Measurements from ENCODE around the gene RIIAD1.

The RIIAD1 gene

DNA sequence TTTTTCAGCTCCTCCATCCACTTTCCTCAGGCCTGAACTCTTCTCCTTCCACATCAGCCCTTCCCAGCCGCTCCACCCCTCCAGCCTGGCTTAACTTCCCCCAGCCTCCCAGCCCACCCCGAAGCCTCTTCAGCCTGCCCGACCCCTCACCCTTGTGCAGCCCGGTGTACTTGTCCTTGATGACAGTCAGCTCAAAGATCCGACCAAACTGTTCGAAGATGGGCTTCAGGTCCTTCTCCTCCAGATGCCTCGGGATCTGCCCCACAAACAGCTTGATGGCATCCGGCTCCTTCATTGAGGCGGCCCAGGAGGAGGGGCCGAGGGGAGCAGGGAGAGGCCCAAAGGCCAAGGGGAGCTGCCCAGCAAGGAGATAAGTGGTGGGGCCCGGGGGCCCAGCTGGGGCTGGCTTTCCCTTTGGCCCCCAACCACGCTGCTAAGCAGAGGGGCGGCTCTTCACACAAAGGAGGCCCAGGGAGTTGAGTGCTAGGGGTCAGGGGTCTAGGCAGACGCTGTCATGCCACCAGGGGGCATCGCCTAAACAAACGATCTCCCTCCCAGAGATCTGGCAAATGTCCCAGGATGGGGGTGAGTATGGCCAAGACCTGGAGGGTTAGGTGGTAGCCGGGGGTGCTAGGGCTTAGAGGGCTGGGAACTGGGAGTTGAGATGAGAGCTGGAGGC, 5.5 kb upstream of the RIIAD1 start:
- Mint-ChIP-seq H3K4me3 (peak overlapping the region in 1 of 2 donors; percentile 26), H3K36me3 (ENCODE audit: insufficient read depth) (no peaks in the 10 kb centered on the region), H3K4me1 (ENCODE audit: low read depth in 2 of 2) (peaks cover 16 to 17% of the 10 kb centered on the region in 2 donors), H3K27me3 (peaks cover 65 to 80% of the 10 kb centered on the region in 2 donors), H3K27ac (no peak overlapping the region), H3K9me3 (no peaks in the 10 kb centered on the region)
- DNase-seq, result peak in 1 of 3 experiments; percentile 6
- ATAC-seq (replicated peaks), result no peak

DNA sequence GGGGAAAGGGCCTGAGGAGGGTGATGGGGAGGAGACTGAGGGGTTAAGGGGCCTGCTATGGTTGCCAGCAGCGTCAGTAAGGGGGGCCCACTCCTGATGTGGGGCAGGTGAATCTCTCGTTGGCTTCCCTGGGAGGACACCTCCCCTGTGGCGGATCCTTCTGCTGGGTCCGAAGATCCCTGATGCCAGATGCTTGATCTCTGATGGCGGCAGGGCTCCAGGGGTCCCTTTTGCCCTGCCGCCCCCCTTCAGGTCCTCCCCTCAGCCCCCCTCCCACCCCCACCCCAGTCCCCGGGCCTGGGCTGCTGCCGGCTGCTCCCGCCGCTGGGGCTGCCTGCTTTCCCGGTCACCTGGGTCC, 4.9 kb upstream of the RIIAD1 start:
- Mint-ChIP-seq H3K9me3 (no peaks in the 10 kb centered on the region), H3K4me3 (peak overlapping the region in 1 of 2 donors; percentile 26), H3K36me3 (ENCODE audit: insufficient read depth) (no peaks in the 10 kb centered on the region), H3K27me3 (peaks cover 65 to 79% of the 10 kb centered on the region in 2 donors), H3K27ac (no peak overlapping the region), H3K4me1 (ENCODE audit: low read depth in 2 of 2) (peaks cover 19 to 20% of the 10 kb centered on the region in 2 donors)
- DNase-seq, result no peak
- ATAC-seq (replicated peaks), result no peak

GRCh38 chr1:151716771-151717631, 4.3 kb upstream of the RIIAD1 start, which contains the start of gene CELF3:
CELF3 (minus strand) TSS chr1:151716803; CDS start chr1:151716020, 783 bp downstream.
- DNase-seq, result peak in 2 of 3 experiments; percentile 6 to 36
- peaks cover 65 to 73% of the 10 kb centered on the region in 2 donors for H3K27me3 Mint-ChIP-seq
- ATAC-seq (replicated peaks), result peak; percentile 36
- peaks cover 22 to 25% of the 10 kb centered on the region in 2 donors for H3K4me1 Mint-ChIP-seq (ENCODE audit: low read depth in 2 of 2)
- peak within 1 kb of the TSS; percentile 21 to 63 for H3K4me3 Mint-ChIP-seq
- no peaks in the 10 kb centered on the region for H3K9me3 Mint-ChIP-seq
- no peaks in the 10 kb centered on the region for H3K36me3 Mint-ChIP-seq (ENCODE audit: insufficient read depth)
- H3K27ac Mint-ChIP-seq, result no peak within 1 kb of the TSS

DNA sequence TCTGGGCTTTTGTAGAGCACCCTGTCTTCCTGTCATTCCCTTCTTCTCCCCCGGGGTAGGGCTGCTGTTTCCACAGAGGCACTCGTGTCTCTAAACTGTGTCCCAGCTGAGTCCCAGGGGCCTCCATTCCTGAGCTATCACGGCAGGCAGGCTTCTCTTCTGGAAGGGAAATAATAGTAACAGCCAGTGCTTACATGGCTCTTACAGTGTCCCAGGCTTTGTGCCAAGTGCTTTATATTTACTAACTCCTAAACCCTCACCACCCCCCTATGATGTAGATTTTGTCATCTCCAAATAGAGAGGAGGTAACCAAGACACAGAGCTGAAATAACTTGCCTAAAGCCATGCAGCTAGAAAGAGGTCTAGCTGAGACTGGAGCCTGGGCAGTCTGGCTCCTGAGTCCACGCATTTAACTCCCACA, 3.3 kb upstream of the RIIAD1 start:
- Mint-ChIP-seq H3K4me1 (ENCODE audit: low read depth in 2 of 2) (peaks cover 22 to 25% of the 10 kb centered on the region in 2 donors), H3K4me3 (peak overlapping the region in 1 of 2 donors; percentile 2), H3K36me3 (ENCODE audit: insufficient read depth) (no peaks in the 10 kb centered on the region), H3K27me3 (peaks cover 65 to 67% of the 10 kb centered on the region in 2 donors), H3K27ac (no peak overlapping the region), H3K9me3 (no peaks in the 10 kb centered on the region)
- DNase-seq (no peak), ATAC-seq (replicated peaks) (no peak)

DNA sequence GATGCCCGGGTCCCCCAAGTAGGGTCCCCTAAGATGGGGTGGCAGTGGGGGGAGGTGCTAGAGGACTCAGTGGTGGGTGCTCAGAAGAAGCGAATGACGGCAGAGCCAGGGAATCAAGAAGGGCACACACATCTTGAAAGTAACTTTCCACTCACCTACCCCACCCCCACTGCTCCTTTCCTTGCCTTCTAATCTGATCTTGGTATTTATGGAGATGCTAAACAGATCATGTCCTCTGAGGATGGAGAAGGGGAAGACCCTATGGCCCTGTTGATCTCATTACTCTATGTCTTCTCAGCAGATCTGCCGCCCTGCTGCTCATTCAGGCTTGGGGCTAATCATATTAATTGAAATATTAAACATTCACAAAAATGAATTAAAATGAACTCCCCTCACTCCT, 2.7 kb upstream of the RIIAD1 start:
- no peaks in the 10 kb centered on the region for H3K36me3 Mint-ChIP-seq (ENCODE audit: insufficient read depth)
- H3K27me3 Mint-ChIP-seq, result peaks cover 61 to 67% of the 10 kb centered on the region in 2 donors
- no peak for DNase-seq
- no peaks in the 10 kb centered on the region for H3K9me3 Mint-ChIP-seq
- H3K27ac Mint-ChIP-seq, result no peak overlapping the region
- peaks cover 22 to 25% of the 10 kb centered on the region in 2 donors for H3K4me1 Mint-ChIP-seq (ENCODE audit: low read depth in 2 of 2)
- no peak for ATAC-seq (replicated peaks)
- H3K4me3 Mint-ChIP-seq, result no peak overlapping the region

DNA sequence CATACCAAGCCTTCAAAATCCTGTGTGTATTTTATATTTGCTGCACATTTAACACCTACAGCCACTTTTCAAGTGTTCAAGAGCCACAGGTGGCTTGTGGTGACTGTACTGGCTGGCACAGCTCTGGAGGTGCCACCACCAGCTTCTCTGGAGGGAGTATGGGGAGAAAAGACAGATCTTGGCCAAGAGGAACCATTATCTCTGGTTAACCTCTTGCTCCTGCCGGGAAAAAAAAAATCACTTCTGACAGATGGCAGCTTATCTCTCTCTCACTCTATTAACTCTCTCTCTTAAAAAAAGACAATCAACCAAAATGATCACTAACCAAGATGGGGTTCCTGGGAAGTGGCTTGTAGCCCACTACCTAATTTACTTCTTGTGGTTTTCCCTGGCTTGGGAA, 1.2 kb upstream of the RIIAD1 start:
- Mint-ChIP-seq H3K27ac (peak overlapping the region in 1 of 2 donors; percentile 82), H3K36me3 (ENCODE audit: insufficient read depth) (no peaks in the 10 kb centered on the region), H3K4me3 (peak overlapping the region; percentile 79 to 82), H3K9me3 (no peaks in the 10 kb centered on the region), H3K27me3 (peaks cover 56 to 65% of the 10 kb centered on the region in 2 donors), H3K4me1 (ENCODE audit: low read depth in 2 of 2) (peaks cover 22 to 25% of the 10 kb centered on the region in 2 donors)
- DNase-seq, result no peak
- no peak for ATAC-seq (replicated peaks)

GRCh38 chr1:151720554-151720953, 768 bp upstream of the RIIAD1 start:
- H3K4me1 Mint-ChIP-seq (ENCODE audit: low read depth in 2 of 2), result peaks cover 22 to 25% of the 10 kb centered on the region in 2 donors
- H3K27ac Mint-ChIP-seq, result peak overlapping the region in 1 of 2 donors; percentile 82
- peak overlapping the region; percentile 79 to 82 for H3K4me3 Mint-ChIP-seq
- DNase-seq (no peak), ATAC-seq (replicated peaks) (peak; percentile 31)
- H3K36me3 Mint-ChIP-seq (ENCODE audit: insufficient read depth), result no peaks in the 10 kb centered on the region
- no peaks in the 10 kb centered on the region for H3K9me3 Mint-ChIP-seq
- peaks cover 56 to 65% of the 10 kb centered on the region in 2 donors for H3K27me3 Mint-ChIP-seq

DNA sequence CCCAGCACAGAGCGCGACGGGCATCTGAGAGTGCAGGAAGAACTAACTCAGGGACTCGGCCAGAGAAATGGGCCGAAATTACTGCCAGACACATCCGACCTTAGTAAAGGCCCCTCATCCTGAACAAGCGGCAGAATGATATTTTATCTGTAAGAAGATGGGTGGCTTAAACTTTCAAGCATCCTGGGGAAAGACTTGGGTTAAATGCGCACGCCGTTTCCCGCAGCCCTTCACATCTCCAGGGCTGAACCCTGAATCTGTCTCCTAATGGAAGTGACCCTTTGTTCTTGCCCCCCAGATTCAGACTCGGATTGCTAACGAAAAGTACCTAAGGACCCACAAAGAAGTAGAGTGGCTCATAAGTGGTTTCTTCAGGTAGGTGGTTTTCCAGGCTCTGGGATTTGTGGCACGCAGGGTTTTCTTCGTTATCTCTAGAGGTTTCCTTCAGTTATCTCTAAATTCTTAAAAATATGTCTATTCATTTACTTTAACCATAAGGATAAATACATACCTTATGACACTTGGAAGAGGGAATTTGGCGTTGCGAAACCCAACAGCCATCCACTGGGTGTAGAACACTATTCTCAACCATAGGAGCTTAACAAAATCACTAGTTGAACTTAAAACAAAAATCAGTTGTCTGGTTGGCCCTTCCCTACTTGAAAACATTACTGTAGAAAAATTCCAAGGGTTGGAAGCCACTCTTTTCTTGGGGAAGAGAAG, 627 bp downstream of the RIIAD1 start:
- Mint-ChIP-seq H3K9me3 (no peaks in the 10 kb centered on the region), H3K27me3 (peaks cover 56 to 66% of the 10 kb centered on the region in 2 donors), H3K4me1 (ENCODE audit: low read depth in 2 of 2) (peaks cover 19 to 23% of the 10 kb centered on the region in 2 donors), H3K4me3 (peak overlapping the region; percentile 79 to 82), H3K27ac (peak overlapping the region in 1 of 2 donors; percentile 45), H3K36me3 (ENCODE audit: insufficient read depth) (no peaks in the 10 kb centered on the region)
- no peak for DNase-seq
- no peak for ATAC-seq (replicated peaks)

DNA sequence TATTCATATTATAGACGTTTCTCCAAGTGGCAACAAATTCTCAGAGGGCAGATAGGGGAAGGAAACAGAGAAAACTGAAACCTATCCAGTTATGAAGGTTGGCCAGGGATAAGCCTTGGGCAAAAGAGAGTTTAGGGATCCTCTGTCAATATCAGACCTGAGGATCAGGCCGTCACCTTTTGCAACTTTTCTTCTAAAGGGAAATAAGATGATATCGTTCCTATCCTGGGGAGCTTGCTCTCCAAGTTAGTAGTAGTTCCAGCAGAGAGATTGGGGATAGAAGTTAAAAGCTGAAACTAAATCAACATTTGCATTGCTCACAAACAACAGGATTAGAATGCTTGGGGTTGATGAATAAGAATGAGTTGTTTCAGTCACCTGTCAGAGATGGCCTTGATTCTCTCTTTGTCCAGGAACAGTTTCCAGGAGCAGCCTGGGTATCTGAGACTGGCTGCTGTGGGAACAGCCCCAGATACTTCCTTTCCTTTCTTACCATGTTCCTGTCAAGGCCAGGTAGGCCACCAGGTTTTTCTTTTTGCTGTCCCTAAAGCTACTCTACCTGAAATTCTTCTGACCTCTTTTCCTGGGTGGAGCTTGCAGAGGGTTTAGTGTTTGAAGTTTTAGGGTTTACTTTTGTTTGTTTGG, 2.5 kb downstream of the RIIAD1 start:
- Mint-ChIP-seq H3K27me3 (peaks cover 56 to 66% of the 10 kb centered on the region in 2 donors), H3K4me3 (no peak overlapping the region)

DNA sequence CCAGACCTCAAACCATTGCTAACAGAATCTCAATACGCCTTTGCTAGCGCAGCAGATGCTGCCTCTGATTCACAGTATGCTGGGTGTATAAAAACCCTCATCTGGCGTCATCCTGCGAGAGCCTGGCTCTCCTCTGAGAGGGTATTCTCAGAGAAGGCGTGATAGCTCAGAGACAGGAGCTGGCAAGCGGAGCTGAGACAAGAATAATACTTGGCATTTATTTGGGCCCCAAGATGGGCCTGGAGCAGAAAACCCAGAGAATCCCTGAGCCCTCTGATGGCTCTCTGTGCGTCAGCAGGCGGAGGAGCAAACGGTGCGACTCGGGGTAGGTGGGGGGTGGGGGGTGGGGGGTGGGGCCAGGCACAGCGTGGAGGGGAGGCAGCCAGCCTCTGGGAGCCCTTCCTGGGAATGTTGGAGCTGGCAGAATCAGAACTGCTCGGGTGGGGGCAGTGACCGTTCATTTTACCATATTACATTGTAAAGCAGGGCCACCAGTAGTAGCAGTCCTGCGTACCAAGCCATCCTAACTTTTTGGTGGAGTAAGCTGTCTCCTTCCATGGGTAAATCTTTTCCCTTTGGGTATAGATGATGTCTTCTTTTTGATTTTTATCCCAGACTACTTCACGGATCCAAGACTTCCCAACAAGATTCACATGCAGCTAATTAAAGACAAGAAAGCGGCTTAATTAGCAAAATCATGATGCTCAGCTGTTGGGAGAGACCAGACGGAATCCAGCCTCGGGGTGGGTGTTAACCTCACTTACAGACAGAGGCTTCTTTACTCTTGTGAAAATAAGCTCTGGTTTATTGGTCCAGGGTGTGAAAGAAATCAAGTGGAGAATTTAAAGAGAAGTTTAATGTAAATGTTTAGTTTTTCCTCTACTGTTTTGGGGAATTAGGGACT, 7.1 kb downstream of the RIIAD1 start:
- Mint-ChIP-seq H3K9me3 (no peaks in the 10 kb centered on the region), H3K4me1 (ENCODE audit: low read depth in 2 of 2) (peaks cover 0 to 1% of the 10 kb centered on the region in 2 donors), H3K27ac (no peak overlapping the region), H3K27me3 (peaks cover 81 to 84% of the 10 kb centered on the region in 2 donors), H3K36me3 (ENCODE audit: insufficient read depth) (no peaks in the 10 kb centered on the region), H3K4me3 (no peak overlapping the region)
- no peak for DNase-seq
- ATAC-seq (replicated peaks), result no peak

More for the DNA sequence above, 2.5 kb downstream of the RIIAD1 start:
- DNase-seq (no peak), ATAC-seq (replicated peaks) (no peak)
- H3K4me1 Mint-ChIP-seq (ENCODE audit: low read depth in 2 of 2), result peaks cover 16% of the 10 kb centered on the region in 2 donors
- no peaks in the 10 kb centered on the region for H3K9me3 Mint-ChIP-seq
- no peak overlapping the region for H3K27ac Mint-ChIP-seq
- H3K36me3 Mint-ChIP-seq (ENCODE audit: insufficient read depth), result no peaks in the 10 kb centered on the region

- peaks cover 79 to 82% of the 10 kb centered on the region in 2 donors for H3K27me3 Mint-ChIP-seq
- H3K27ac Mint-ChIP-seq, result no peak overlapping the region
- H3K9me3 Mint-ChIP-seq, result no peaks in the 10 kb centered on the region
- no peaks in the 10 kb centered on the region for H3K36me3 Mint-ChIP-seq (ENCODE audit: insufficient read depth)
- peaks cover 0 to 1% of the 10 kb centered on the region in 2 donors for H3K4me1 Mint-ChIP-seq (ENCODE audit: low read depth in 2 of 2)
- ATAC-seq (replicated peaks), result no peak
- no peak overlapping the region for H3K4me3 Mint-ChIP-seq
- DNase-seq, result no peak
These were observed 8.0 kb downstream of the RIIAD1 start for GRCh38 chr1:151729157-151729965.

Data from effector memory CD8-positive, alpha-beta T cell (primary cell).